ENCODE data around the gene FAM120B.

The FAM120B gene

DNA sequence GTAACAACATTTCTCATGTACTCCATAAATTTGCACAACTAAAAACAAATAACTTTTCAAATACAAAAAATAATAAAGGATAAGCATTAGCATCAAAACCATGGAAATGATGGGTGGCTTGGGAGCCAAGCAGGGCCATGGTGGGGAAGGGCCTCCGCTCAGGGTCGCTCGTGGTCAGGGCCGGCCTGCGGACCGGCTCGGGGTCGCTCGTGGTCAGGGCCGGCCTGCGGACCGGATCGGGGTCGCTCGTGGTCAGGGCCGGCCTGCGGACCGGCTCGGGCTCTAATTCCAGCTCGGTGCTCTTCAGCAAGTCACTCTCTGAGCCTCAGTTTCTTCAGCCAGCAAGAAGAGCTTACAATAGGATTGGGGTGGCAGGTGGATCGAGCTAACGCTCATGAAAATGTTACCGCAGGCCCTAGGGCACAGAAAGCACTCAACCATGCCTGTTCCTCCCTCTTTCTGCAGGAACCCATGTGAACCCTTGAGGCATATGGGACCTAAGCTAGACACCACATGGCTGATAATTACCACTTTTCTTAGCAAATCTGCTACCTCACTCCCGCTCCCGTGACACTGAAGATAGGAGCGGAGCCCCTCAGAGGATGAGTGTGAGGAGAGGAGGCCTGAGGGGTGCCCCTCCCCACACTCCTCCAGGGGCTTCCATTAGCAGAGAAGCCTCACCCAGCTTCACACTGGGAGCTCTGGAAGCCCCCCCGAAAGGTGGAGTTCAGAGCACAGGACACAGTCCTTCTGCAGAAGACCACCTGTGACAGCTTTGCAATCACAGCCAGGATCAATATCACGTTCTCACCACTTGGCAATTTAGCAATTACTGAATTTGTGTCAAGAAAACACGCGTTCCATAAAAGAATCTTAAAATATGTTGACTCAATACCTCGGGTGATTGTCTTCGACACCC lies 143.5 kb downstream of the FAM120B start:
- DNase-seq (ENCODE audit: insufficient read length, low spot score) (no peak), FAIRE-seq (no peak)
- TF ChIP-seq, protein P1, sequence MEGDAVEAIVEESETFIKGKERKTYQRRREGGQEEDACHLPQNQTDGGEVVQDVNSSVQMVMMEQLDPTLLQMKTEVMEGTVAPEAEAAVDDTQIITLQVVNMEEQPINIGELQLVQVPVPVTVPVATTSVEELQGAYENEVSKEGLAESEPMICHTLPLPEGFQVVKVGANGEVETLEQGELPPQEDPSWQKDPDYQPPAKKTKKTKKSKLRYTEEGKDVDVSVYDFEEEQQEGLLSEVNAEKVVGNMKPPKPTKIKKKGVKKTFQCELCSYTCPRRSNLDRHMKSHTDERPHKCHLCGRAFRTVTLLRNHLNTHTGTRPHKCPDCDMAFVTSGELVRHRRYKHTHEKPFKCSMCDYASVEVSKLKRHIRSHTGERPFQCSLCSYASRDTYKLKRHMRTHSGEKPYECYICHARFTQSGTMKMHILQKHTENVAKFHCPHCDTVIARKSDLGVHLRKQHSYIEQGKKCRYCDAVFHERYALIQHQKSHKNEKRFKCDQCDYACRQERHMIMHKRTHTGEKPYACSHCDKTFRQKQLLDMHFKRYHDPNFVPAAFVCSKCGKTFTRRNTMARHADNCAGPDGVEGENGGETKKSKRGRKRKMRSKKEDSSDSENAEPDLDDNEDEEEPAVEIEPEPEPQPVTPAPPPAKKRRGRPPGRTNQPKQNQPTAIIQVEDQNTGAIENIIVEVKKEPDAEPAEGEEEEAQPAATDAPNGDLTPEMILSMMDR (IDR thresholded peaks at IDR 0.05; ENCODE audit: insufficient read depth, missing control alignments): no peak

DNA sequence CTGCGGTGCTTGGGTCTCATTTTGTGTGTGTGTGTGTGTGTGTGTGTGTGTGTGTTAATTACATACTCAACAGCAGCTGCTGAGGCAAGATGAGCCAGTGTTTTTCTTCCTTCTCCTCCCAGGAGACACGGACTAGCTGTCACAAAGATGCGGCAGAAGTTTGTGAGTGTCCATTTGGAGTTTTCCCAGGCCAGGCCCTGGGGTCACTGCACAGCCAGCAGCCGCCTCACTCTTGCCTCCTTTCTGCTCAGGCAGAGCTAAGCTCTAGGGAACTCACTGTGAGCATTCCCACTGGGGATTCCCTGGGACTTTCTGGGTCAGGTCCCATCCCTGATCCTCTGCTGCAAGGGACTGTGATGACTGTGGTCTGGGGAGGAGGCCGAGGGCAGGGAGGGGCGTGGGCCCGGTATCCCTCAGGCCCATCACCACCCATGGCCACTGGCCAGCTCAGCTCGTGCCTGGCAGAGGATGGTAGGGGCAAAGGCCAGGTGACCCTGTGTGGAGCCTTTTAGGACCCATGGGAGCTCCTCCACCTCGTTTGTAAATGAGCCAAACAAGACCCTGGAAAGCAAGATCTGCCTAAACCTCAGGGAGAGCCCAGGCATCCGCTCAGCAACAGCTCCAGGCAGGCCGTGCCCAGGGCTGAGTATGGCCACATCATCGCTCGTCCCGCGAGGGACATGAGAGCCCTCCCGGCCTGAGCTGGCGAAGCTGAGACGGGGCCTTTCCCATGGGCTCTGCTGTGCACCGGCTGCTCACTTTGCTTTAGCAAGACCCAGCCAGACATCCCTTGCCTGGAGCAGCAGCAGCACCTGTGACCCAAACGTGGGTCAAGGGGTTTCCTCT lies 144.6 kb downstream of the FAM120B start:
- FAIRE-seq (no peak), DNase-seq (ENCODE audit: insufficient read length, low spot score) (no peak)
- TF ChIP-seq, protein P1 (IDR thresholded peaks at IDR 0.05; ENCODE audit: insufficient read depth, missing control alignments): no peak

- no peak for FAIRE-seq
- DNase-seq (ENCODE audit: insufficient read length, low spot score): no peak
- TF ChIP-seq, protein P1 (IDR thresholded peaks at IDR 0.05; ENCODE audit: insufficient read depth, missing control alignments): no peak
These were observed 145.4 kb downstream of the FAM120B start for GRCh38 chr6:170451762-170452651.

DNA sequence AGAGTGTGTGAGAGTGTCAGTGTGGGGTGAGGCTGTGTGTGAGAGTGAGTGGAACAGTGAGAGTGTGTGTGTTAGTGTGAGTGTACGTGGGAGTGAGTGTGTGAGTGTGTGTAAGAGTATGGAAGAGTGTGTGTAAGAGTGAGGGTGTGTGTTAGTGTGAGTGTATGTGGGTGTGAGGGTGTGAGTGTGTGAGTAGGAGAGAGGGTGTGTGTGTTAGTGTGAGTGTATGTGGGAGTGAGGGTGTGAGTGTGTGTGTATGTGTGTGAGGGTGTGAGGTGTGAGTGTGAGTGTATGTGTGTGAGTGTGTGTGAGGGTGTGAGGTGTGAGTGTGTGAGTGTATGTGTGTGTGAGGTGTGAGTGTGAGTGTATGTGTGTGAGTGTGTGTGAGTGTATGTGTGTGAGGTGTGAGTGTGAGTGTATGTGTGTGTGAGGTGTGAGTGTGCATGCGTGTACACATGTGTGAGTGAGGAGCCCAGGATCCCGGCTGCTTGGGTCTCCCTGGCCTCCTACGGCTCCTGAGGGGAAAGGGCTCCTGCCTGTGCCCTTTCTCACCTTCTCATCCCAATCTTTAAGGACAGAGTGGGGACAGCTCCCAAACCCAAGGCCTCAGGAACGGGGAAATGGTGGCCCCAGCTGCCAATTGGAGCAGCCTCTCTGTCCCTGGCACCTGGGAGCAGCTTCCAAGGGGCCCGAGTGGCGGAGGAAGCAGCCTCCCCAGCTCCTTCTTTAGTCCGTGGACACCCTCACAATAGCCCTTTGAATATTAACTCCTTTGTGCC lies 146.4 kb downstream of the FAM120B start:
- TF ChIP-seq, protein P1 (IDR thresholded peaks at IDR 0.05; ENCODE audit: insufficient read depth, missing control alignments): no peak
- FAIRE-seq (peak; percentile 93), DNase-seq (ENCODE audit: insufficient read length, low spot score) (no peak)

GRCh38 chr6:170453586-170454511 lies 147.3 kb downstream of the FAM120B start:
- TF ChIP-seq, protein P1 (IDR thresholded peaks at IDR 0.05; ENCODE audit: insufficient read depth, missing control alignments): no peak
- FAIRE-seq (no peak), DNase-seq (ENCODE audit: insufficient read length, low spot score) (no peak)

Data from D721Med (cell line).